ENCODE measurements around the gene GTF3C4. TPM values are rescaled to one million over a fixed set of nuclear protein-coding genes. Genes with fewer than 3 reads are reported as not detected.
A peak's percentile ranks its signal among the peaks of the same experiment; 100 is the strongest.

The GTF3C4 gene
- total RNA-seq, 1 donor from 2014 or later = 21.3 TPM

DNA sequence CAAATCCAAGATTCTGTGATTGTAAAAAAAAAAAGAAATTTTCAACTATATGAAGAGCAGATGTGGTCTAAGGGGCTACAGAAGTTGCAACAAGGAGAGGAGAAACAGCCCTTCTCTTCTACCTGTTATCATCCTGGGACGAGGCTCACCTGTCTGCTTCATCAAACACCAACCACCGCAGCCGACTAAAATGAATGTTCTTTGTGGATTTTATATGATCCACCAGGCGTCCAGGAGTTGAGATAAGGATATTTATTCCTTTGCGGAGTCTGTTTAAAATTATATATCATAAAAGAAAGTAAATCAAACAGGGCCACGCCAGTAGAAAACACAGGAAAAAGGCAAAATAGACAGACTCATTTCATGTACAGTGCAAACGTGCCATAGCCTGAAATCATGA is 22.0 kb upstream of the GTF3C4 start:
- Histone ChIP-seq H3K27me3 (ENCODE audit: control insufficient read depth, insufficient read depth, low read length) (no peaks in the 10 kb centered on the region), H3K4me3 (ENCODE audit: low read depth, low read length) (no peak overlapping the region), H3K36me3 (ENCODE audit: control insufficient read depth, insufficient read depth, low read length) (peaks cover 2% of the 10 kb centered on the region)
- no peak for DNase-seq (ENCODE audit: low read depth)
- no peak for TF ChIP-seq CTCF (IDR thresholded peaks at IDR 0.05; ENCODE audit: insufficient read depth, low read length, poor library complexity, severe bottlenecking)

DNA sequence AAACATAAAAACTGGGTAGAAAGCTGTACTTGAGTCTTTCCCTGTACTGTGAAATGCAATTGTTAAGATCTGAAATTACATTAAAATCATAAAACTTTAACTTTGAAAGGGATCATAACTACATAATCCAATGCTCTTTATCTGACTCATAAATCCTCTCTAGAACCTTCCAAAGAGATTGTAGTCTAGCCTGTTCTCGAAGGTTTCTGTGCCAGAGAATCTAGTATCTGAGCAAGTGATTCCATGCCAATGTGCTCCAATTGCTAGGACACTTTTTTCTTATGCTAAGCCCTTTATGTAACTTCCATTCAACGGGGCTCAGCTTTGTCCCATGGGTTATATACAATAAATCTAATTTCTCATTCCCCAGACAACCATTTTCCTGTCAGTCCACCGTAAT is 21.6 kb upstream of the GTF3C4 start:
- no peak for DNase-seq (ENCODE audit: low read depth)
- TF ChIP-seq CTCF (IDR thresholded peaks at IDR 0.05; ENCODE audit: insufficient read depth, low read length, poor library complexity, severe bottlenecking) = no peak
- H3K27me3 ChIP-seq (ENCODE audit: control insufficient read depth, insufficient read depth, low read length) = no peaks in the 10 kb centered on the region
- no peak overlapping the region for H3K4me3 ChIP-seq (ENCODE audit: low read depth, low read length)
- peaks cover 1% of the 10 kb centered on the region for H3K36me3 ChIP-seq (ENCODE audit: control insufficient read depth, insufficient read depth, low read length)

DNA sequence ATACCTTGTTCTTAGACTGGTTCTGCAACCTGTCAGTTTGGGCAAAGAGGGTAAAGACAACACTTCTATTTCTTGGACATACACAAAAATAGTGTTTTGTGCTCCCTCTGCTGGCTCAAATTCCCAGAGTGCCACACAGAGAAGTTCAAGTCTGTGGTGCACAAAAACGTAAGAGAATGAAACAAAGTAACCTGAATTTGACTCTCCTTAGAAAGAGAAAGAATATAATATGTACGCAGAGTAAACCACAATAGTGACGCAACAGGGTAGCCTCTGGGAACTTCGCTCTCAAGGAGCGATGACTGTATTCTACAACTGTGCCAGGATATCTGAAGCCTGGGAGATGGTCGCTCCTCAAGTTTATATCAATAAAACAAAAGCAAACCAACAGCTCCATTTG is 19.0 kb upstream of the GTF3C4 start:
- no peak overlapping the region for H3K4me3 ChIP-seq (ENCODE audit: low read depth, low read length)
- H3K36me3 ChIP-seq (ENCODE audit: control insufficient read depth, insufficient read depth, low read length) = peaks cover 1% of the 10 kb centered on the region
- peak; percentile 53 for TF ChIP-seq CTCF (IDR thresholded peaks at IDR 0.05; ENCODE audit: insufficient read depth, low read length, poor library complexity, severe bottlenecking)
- H3K27me3 ChIP-seq (ENCODE audit: control insufficient read depth, insufficient read depth, low read length) = no peaks in the 10 kb centered on the region
- no peak for DNase-seq (ENCODE audit: low read depth)

GRCh38 chr9:132656299-132656698 is 14.0 kb upstream of the GTF3C4 start:
- no peak for TF ChIP-seq CTCF (IDR thresholded peaks at IDR 0.05; ENCODE audit: insufficient read depth, low read length, poor library complexity, severe bottlenecking)
- DNase-seq (ENCODE audit: low read depth) = no peak
- no peaks in the 10 kb centered on the region for H3K36me3 ChIP-seq (ENCODE audit: control insufficient read depth, insufficient read depth, low read length)

DNA sequence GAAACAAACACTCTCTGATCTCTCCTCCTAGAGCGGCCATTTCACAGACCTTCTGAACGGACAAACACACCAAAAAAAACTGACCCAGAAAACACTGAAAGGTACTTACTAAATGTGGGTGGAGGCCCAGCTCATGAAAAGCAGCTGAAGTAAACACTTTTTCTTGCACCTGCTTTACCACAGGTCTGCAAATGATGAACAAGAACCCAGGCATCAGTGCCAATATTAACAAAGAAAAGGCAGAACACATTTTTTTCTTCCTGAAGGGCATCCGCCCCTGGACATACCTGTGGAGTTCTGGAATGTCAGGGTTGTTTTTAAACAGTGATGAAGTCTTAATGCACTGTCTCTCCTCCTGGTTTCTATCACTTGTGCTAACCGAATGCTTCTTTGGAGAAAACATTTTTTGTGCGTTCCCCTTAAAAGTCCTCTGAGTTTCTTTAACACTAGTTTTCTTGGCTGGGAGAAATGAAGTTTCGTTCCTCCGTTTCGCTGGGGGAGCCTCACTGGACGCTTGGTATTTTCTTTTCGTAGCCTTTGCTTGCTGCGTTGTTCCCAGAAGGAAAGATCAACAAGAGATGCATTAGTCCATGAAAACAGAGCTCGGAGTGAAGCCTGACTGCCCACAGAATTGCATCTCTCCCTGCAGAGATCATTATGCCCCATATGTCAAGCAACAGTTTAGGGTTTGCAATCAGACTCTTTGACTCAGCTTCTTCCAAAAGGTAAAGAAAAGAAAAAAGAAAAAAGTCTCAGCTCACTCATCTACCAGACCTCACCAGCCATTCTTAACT is 7.9 kb upstream of the GTF3C4 start:
- Histone ChIP-seq H3K27me3 (ENCODE audit: control insufficient read depth, insufficient read depth, low read length) (no peaks in the 10 kb centered on the region), H3K36me3 (ENCODE audit: control insufficient read depth, insufficient read depth, low read length) (no peaks in the 10 kb centered on the region), H3K4me3 (ENCODE audit: low read depth, low read length) (no peak overlapping the region)
- DNase-seq (ENCODE audit: low read depth) = no peak
- TF ChIP-seq CTCF (IDR thresholded peaks at IDR 0.05; ENCODE audit: insufficient read depth, low read length, poor library complexity, severe bottlenecking) = no peak

More at GRCh38 chr9:132656299-132656698, 14.0 kb upstream of the GTF3C4 start:
- Histone ChIP-seq H3K27me3 (ENCODE audit: control insufficient read depth, insufficient read depth, low read length) (no peaks in the 10 kb centered on the region), H3K4me3 (ENCODE audit: low read depth, low read length) (no peak overlapping the region)

- Histone ChIP-seq H3K4me3 (ENCODE audit: low read depth, low read length) (no peak overlapping the region), H3K27me3 (ENCODE audit: control insufficient read depth, insufficient read depth, low read length) (no peaks in the 10 kb centered on the region), H3K36me3 (ENCODE audit: control insufficient read depth, insufficient read depth, low read length) (no peaks in the 10 kb centered on the region)
- no peak for TF ChIP-seq CTCF (IDR thresholded peaks at IDR 0.05; ENCODE audit: insufficient read depth, low read length, poor library complexity, severe bottlenecking)
- DNase-seq (ENCODE audit: low read depth) = no peak
Observed at GRCh38 chr9:132663117-132663516, 7.1 kb upstream of the GTF3C4 start.
